Neuronal stem cell (in vitro differentiated cells): ENCODE data around the gene KRT31. TPM values are rescaled to one million over a fixed set of nuclear protein-coding genes. Genes with fewer than 3 reads are reported as not detected.

Experiments
- DNase-seq: peaks from one replicate; pipeline ENCODE4 v3.0.0-alpha.2; 2013; ENCODE audit warnings: low spot score
- H2AFZ ChIP-seq: one replicate; pipeline ENCODE4 v1.6.1; 2013; ENCODE audit warnings: mild to moderate bottlenecking, low read length, inconsistent platforms
- H2AK5ac ChIP-seq: 2 replicates; pipeline ENCODE4 v1.6.1; 2013; ENCODE audit warnings: low read depth, mild to moderate bottlenecking, inconsistent platforms, low read length, moderate library complexity, mixed read lengths
- H2BK120ac ChIP-seq: 2 replicates; pipeline ENCODE4 v1.6.1; 2013; ENCODE audit warnings: low read depth, mild to moderate bottlenecking, inconsistent platforms, low read length, moderate library complexity, mixed read lengths
- H2BK12ac ChIP-seq: one replicate; pipeline ENCODE4 v1.6.1; 2013; ENCODE audit warnings: low read length, inconsistent platforms
- H2BK15ac ChIP-seq: 2 replicates; pipeline ENCODE4 v1.6.1; 2013; ENCODE audit warnings: mild to moderate bottlenecking, low read length, inconsistent platforms, mixed read lengths
- H2BK5ac ChIP-seq: one replicate; pipeline ENCODE4 v1.6.1; 2013; ENCODE audit warnings: inconsistent platforms, mild to moderate bottlenecking, low read length, moderate library complexity
- H3K14ac ChIP-seq: one replicate; pipeline ENCODE4 v1.6.1; 2013; ENCODE audit warnings: low read length, inconsistent platforms
- H3K18ac ChIP-seq: 2 replicates; pipeline ENCODE4 v1.6.1; 2013; ENCODE audit warnings: low read length, inconsistent platforms
- H3K23ac ChIP-seq: 2 replicates; pipeline ENCODE4 v1.6.1; 2013; ENCODE audit warnings: low read depth, mild to moderate bottlenecking, mixed read lengths, low read length, inconsistent platforms; ENCODE audit not compliant: poor library complexity
- H3K27ac ChIP-seq: replicated peaks from 3 replicates; pipeline ENCODE4 v1.5.1; 2013; ENCODE audit warnings: low read length, inconsistent platforms
- H3K27me3 ChIP-seq, 3 experiments: 2 replicates each; pipeline ENCODE4 v1.6.1; 2013; ENCODE audit warnings: low read length in 3 of 3, mild to moderate bottlenecking in 2 of 3, inconsistent platforms in 1 of 3, low read depth in 1 of 3, mixed read lengths in 1 of 3, moderate library complexity in 1 of 3; ENCODE audit not compliant: control insufficient read depth in 3 of 3, insufficient read depth in 3 of 3
- H3K36me3 ChIP-seq, 2 donors: replicated peaks in 1 of 2; 2 replicates each; pipeline ENCODE4 v1.6.1; 2013; ENCODE audit warnings: low read length in 2 of 2; ENCODE audit not compliant: control insufficient read depth in 2 of 2, insufficient read depth in 2 of 2
- H3K4ac ChIP-seq: 2 replicates; pipeline ENCODE4 v1.6.1; 2013; ENCODE audit warnings: inconsistent platforms, mild to moderate bottlenecking, low read length, moderate library complexity
- H3K4me1 ChIP-seq, 2 donors: 1 replicate in 1 of 2; 2 replicates in 1 of 2; pipeline ENCODE4 v1.6.1; 2013; ENCODE audit warnings: low read length in 2 of 2, low read depth in 1 of 2; ENCODE audit not compliant: control insufficient read depth in 2 of 2, insufficient read depth in 1 of 2
- H3K4me2 ChIP-seq: one replicate; pipeline ENCODE4 v1.6.1; 2013; ENCODE audit warnings: mild to moderate bottlenecking, low read length, inconsistent platforms; ENCODE audit not compliant: insufficient read depth, poor library complexity, severe bottlenecking
- H3K4me3 ChIP-seq, 2 donors: 2 replicates each; pipeline ENCODE4 v1.5.1; 2013; ENCODE audit warnings: low read length in 2 of 2, mild to moderate bottlenecking in 2 of 2, inconsistent platforms in 1 of 2, moderate library complexity in 1 of 2
- H3K79me1 ChIP-seq: one replicate; pipeline ENCODE4 v1.6.1; 2013; ENCODE audit warnings: low read depth, mild to moderate bottlenecking, inconsistent platforms, low read length, moderate library complexity
- H3K9ac ChIP-seq: one replicate; pipeline ENCODE4 v1.6.1; 2013; ENCODE audit warnings: mild to moderate bottlenecking, low read depth, low read length, inconsistent platforms; ENCODE audit not compliant: poor library complexity
- H3K9me3 ChIP-seq, 2 donors: replicated peaks in 1 of 2; 2 replicates each; pipeline versions ENCODE3 to v1.6.1; 2013; ENCODE audit warnings: low read length in 2 of 2, mild to moderate bottlenecking in 2 of 2, inconsistent platforms in 1 of 2, low read depth in 1 of 2, mixed read lengths in 1 of 2, moderate library complexity in 1 of 2; ENCODE audit not compliant: control insufficient read depth in 2 of 2, insufficient read depth in 1 of 2
- H4K8ac ChIP-seq: one replicate; pipeline ENCODE4 v1.6.1; 2013; ENCODE audit warnings: low read depth, mild to moderate bottlenecking, inconsistent platforms, low read length, moderate library complexity
- H4K91ac ChIP-seq: one replicate; pipeline ENCODE4 v1.6.1; 2013; ENCODE audit warnings: low read length, low read depth, mild to moderate bottlenecking, inconsistent platforms; ENCODE audit not compliant: poor library complexity
- WGBS, 2 donors: extraction: QIAGEN DNeasy Blood & Tissue Kit; methylation state at CpG; one replicate each; pipeline ENCODE4 v1.1.7; 2013; ENCODE audit warnings: missing lambda C conversion rate in 2 of 2, mixed read lengths in 1 of 2; ENCODE audit not compliant: insufficient read length in 2 of 2, insufficient replicate concordance in 1 of 2; ENCODE audit errors: extremely low coverage in 2 of 2; 5-methylcytosine and 5-hydroxymethylcytosine counted together
- polyA plus RNA-seq, 2 experiments: library from polyadenylated mRNA; stranded (reverse); fragments of 200-250 nt; gene quantifications; one replicate each; pipeline ENCODE4 v1.2.3, GENCODE V29; 2013

The KRT31 gene
- not detected for polyA plus RNA-seq (2013, experiment 1 of 2)
- not detected for polyA plus RNA-seq (2013, experiment 2 of 2)

DNA sequence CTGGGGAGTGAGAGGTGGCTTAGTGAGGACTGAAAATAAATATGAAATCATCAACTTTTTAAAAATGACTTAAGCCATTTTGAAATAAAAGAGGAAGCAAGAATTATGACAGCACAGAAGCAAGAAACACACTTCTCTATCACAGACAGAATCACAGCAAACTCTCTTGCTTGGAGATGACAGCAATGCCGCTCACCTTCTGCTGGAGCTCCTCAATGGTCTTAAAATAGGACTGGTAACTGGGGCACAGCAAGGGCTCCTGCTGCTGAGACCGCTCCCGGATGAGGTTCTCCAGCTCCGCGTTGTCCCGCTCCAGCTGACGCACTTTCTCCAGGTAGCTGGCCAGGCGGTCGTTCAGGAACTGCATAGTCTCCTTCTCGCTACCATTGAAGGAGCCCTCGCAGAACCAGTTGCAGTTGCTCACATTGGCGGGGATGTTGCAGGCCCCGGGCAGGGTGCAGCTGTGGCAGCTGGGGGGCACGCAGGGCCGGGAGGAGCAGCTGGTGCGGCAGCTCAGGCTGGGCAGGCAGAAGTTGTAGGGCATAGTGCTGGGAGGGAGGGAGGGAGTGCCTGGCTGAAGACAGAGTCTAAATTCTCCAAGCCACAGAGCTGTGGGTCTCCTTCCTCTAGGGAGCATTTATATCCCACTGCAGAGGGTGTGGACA, at the start of gene KRT31:
Gene KRT31 (minus strand): TSS at position 613 of the 665 bp plus-strand sequence. CDS start 69 bp downstream, at position 544.
- H3K9me3 ChIP-seq: no peaks in the 10 kb centered on the region
- no peak within 1 kb of the TSS for H2BK15ac ChIP-seq
- no peak within 1 kb of the TSS for H4K8ac ChIP-seq
- no peak within 1 kb of the TSS for H2AK5ac ChIP-seq
- no peak within 1 kb of the TSS for H2BK120ac ChIP-seq
- no peak within 1 kb of the TSS for H3K23ac ChIP-seq
- no peak for DNase-seq
- no peak within 1 kb of the TSS for H3K9ac ChIP-seq
- H3K4me1 ChIP-seq: no peaks in the 10 kb centered on the region
- no peak within 1 kb of the TSS for H3K18ac ChIP-seq
- H3K4me3 ChIP-seq: no peak within 1 kb of the TSS
- H2AFZ ChIP-seq: no peak within 1 kb of the TSS
- H3K36me3 ChIP-seq: no peaks in the 10 kb centered on the region
- no peak within 1 kb of the TSS for H3K4ac ChIP-seq
- peaks cover 0 to 4% (median 0%) of the 10 kb centered on the region in 3 experiments for H3K27me3 ChIP-seq
- no peak within 1 kb of the TSS for H3K27ac ChIP-seq
- no peak within 1 kb of the TSS for H3K4me2 ChIP-seq
- no peak within 1 kb of the TSS for H4K91ac ChIP-seq
- no CpG with 5 or more reads among the region's 16 CpGs for WGBS, 2 donors
- H2BK5ac ChIP-seq: no peak within 1 kb of the TSS
- H3K14ac ChIP-seq: no peak within 1 kb of the TSS
- no peaks in the 10 kb centered on the region for H3K79me1 ChIP-seq
- H2BK12ac ChIP-seq: no peak within 1 kb of the TSS

DNA sequence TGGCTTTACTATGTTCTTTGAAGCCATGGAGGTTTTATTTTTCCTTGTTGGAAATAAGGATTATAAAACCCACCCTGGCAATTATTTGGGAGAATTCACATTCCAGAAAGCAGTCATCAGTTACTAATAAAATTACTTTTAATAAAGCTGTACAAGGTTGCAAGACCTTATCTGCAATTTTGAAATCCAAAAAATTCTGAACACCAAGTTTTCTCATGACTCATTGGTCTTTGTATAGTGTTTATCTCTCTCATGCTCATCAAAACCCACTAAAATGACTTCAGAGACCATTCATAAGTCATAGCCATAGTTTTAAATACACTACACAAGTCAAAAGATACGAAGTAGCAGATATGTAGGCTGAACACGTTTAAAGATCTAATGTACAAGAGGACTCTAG, 49.4 kb upstream of the KRT31 start:
- H3K4ac ChIP-seq: no peak overlapping the region
- peaks cover 0 to 2% of the 10 kb centered on the region in 2 donors for H3K9me3 ChIP-seq
- no peak for DNase-seq
- H3K14ac ChIP-seq: no peak overlapping the region
- H2AFZ ChIP-seq: no peak overlapping the region
- H4K8ac ChIP-seq: no peak overlapping the region
- H3K27me3 ChIP-seq: peaks cover 0 to 5% (median 0%) of the 10 kb centered on the region in 3 experiments
- no peak overlapping the region for H2BK15ac ChIP-seq
- H2AK5ac ChIP-seq: no peak overlapping the region
- no peak overlapping the region for H3K27ac ChIP-seq
- H3K79me1 ChIP-seq: no peaks in the 10 kb centered on the region
- no peak overlapping the region for H3K23ac ChIP-seq
- H3K4me1 ChIP-seq: no peaks in the 10 kb centered on the region
- no peak overlapping the region for H3K9ac ChIP-seq
- no peak overlapping the region for H2BK12ac ChIP-seq
- no peak overlapping the region for H3K18ac ChIP-seq
- H3K36me3 ChIP-seq: no peaks in the 10 kb centered on the region
- H2BK120ac ChIP-seq: no peak overlapping the region
- H3K4me2 ChIP-seq: no peak overlapping the region
- H3K4me3 ChIP-seq: no peak overlapping the region
- no peak overlapping the region for H4K91ac ChIP-seq
- WGBS, 2 donors: no CpG with 5 or more reads among the region's 2 CpGs
- H2BK5ac ChIP-seq: no peak overlapping the region

DNA sequence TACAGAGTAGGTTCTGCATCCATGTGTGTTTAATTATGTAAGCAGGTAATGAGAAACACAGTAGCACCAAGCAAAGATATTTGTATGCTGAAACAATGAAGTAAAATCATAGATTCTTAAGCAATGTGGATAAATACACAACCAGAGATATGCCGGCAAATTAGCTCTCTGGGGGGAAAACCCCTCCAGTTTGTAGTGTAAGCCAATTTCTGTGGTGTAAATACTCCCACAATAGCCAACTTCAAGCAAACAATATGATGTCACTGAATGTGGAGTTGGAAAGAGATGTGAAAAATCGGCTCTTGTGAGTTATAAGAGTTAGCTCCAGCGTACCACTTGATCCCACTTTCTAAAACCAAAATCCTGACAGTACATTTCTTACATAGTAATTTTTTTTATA, 47.2 kb upstream of the KRT31 start:
- Histone ChIP-seq H2AK5ac (no peak overlapping the region), H3K23ac (no peak overlapping the region), H3K4me2 (no peak overlapping the region), H2AFZ (no peak overlapping the region), H3K4ac (no peak overlapping the region), H3K27ac (no peak overlapping the region), H3K9me3 (no peaks in the 10 kb centered on the region), H3K27me3 (peaks cover 0 to 5% (median 0%) of the 10 kb centered on the region in 3 experiments), H2BK5ac (no peak overlapping the region), H3K4me3 (no peak overlapping the region), H2BK120ac (no peak overlapping the region), H3K4me1 (no peaks in the 10 kb centered on the region), H3K36me3 (no peaks in the 10 kb centered on the region), H3K18ac (no peak overlapping the region), H3K14ac (no peak overlapping the region), H2BK15ac (no peak overlapping the region), H3K9ac (no peak overlapping the region), H3K79me1 (no peaks in the 10 kb centered on the region), H4K91ac (no peak overlapping the region), H4K8ac (no peak overlapping the region), H2BK12ac (no peak overlapping the region)
- no peak for DNase-seq
- no CpG with 5 or more reads among the region's 3 CpGs for WGBS, 2 donors

DNA sequence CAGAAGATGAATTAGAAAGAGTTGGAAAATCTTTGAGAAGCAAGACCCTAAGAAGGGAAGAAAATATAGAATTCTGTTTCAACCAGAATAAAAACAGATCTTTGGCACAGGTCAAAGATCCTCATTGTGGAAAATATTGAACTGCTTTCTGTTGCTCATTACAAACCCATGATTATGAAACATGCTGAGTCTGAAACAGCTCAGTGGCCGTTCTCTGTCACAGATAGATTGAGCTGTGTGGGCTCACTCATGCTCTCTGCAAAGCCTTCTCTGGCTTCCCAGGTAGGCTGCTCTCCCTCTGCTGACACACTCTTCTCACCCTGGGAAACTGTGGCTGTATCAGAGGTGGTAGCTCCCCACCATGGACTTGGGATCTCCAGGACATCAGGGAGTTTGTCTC, 46.8 kb upstream of the KRT31 start:
- DNase-seq: no peak
- Histone ChIP-seq H3K27me3 (peaks cover 0 to 5% (median 0%) of the 10 kb centered on the region in 3 experiments), H3K4me1 (no peaks in the 10 kb centered on the region), H4K91ac (no peak overlapping the region), H3K23ac (no peak overlapping the region), H3K14ac (no peak overlapping the region), H2AK5ac (no peak overlapping the region), H3K4ac (no peak overlapping the region), H2BK15ac (no peak overlapping the region), H3K9ac (no peak overlapping the region), H3K18ac (no peak overlapping the region), H2BK120ac (no peak overlapping the region), H2BK12ac (no peak overlapping the region), H4K8ac (no peak overlapping the region), H3K4me3 (no peak overlapping the region), H2AFZ (no peak overlapping the region), H3K4me2 (no peak overlapping the region), H3K9me3 (no peaks in the 10 kb centered on the region), H2BK5ac (no peak overlapping the region), H3K27ac (no peak overlapping the region), H3K36me3 (no peaks in the 10 kb centered on the region), H3K79me1 (no peaks in the 10 kb centered on the region)
- WGBS, 2 donors: no CpG with 5 or more reads among the region's 1 CpG
